Glomerular endothelial cell (primary cell): ENCODE data around the gene BMP4. TPM values are rescaled to one million over a fixed set of nuclear protein-coding genes. Genes with fewer than 3 reads are reported as not detected.
"Not testable (repeated sequence)": the region's sequence is repeated elsewhere in the genome, so short reads cannot be mapped to it uniquely, and the experiment has no call there.

Experiments used
- DNase-seq: peaks from one replicate; pipeline ENCODE4 v3.0.0-alpha.2; 2011; ENCODE audit warnings: low read depth, low spot score; ENCODE audit errors: extremely low read depth
- total RNA-seq: library from RNA; depleted of rRNA; stranded (reverse); fragments of >200 nt; gene quantifications from 2 replicates; pipeline ENCODE4 v1.2.3, GENCODE V29; 2015

The BMP4 gene
- 27.3 and 50.6 TPM in 2 replicates for total RNA-seq

- no peak for DNase-seq
Measured at GRCh38 chr14:53956427-53957201, at the start of gene BMP4. Gene BMP4 (minus strand): TSS chr14:53956825. CDS start chr14:53952222, 4,603 bp downstream.

- DNase-seq, result no peak
Measured at GRCh38 chr14:54003064-54003463, 46.4 kb upstream of the BMP4 start.

- DNase-seq, result no peak
Measured at GRCh38 chr14:54002653-54003052, 46.0 kb upstream of the BMP4 start.

GRCh38 chr14:54001189-54001878 is 44.7 kb upstream of the BMP4 start:
- no peak for DNase-seq

GRCh38 chr14:54000341-54000811 is 43.8 kb upstream of the BMP4 start:
- DNase-seq, result no peak

GRCh38 chr14:53999061-53999488 is 42.5 kb upstream of the BMP4 start:
- DNase-seq, result no peak

- DNase-seq, result no peak
Measured at GRCh38 chr14:53996041-53996440, 39.4 kb upstream of the BMP4 start.

- no peak for DNase-seq
Measured at GRCh38 chr14:53993920-53994607, 37.4 kb upstream of the BMP4 start.

- DNase-seq, result no peak
Measured at GRCh38 chr14:53990978-53991377, 34.4 kb upstream of the BMP4 start.

GRCh38 chr14:53986718-53987117 is 30.1 kb upstream of the BMP4 start:
- not testable (repeated sequence) for DNase-seq

GRCh38 chr14:53984958-53985357 is 28.3 kb upstream of the BMP4 start:
- not testable (repeated sequence) for DNase-seq

- DNase-seq, result no peak
Measured at GRCh38 chr14:53983112-53983511, 26.5 kb upstream of the BMP4 start.

- no peak for DNase-seq
Measured at GRCh38 chr14:53982546-53982945, 25.9 kb upstream of the BMP4 start.

- no peak for DNase-seq
Measured at GRCh38 chr14:53979747-53980642, 23.4 kb upstream of the BMP4 start.

- no peak for DNase-seq
Measured at GRCh38 chr14:53979113-53979681, 22.6 kb upstream of the BMP4 start.

- DNase-seq, result no peak
Measured at GRCh38 chr14:53978194-53978593, 21.6 kb upstream of the BMP4 start.

- no peak for DNase-seq
Measured at GRCh38 chr14:53975444-53975843, 18.8 kb upstream of the BMP4 start.

GRCh38 chr14:53971521-53971920 is 14.9 kb upstream of the BMP4 start:
- DNase-seq, result no peak

- DNase-seq, result no peak
Measured at GRCh38 chr14:53969326-53969725, 12.7 kb upstream of the BMP4 start.

- DNase-seq, result no peak
Measured at GRCh38 chr14:53968726-53969125, 12.1 kb upstream of the BMP4 start.
